Measurements from ENCODE around the gene ZFAND3.

DNA sequence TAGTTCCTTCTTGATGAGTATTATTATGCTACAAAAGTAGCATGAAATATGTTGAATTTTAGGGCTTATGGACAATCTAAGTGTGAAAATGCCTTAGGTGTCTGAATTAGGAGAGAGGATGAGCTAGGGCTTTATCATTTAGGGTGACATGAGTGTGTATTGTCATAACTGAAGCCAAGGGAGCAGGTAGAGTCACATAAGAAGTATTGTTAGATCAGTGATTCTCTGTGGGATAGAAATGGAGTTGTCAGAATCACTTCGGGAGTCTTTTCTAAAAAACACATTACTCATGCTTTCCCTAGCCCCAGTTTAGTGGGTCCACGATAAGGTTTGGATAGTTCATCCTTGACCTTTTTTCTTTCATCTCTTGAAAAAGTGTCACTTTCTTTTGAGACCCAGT is 16.4 kb downstream of the ZFAND3 start:
- TF ChIP-seq, protein P1, sequence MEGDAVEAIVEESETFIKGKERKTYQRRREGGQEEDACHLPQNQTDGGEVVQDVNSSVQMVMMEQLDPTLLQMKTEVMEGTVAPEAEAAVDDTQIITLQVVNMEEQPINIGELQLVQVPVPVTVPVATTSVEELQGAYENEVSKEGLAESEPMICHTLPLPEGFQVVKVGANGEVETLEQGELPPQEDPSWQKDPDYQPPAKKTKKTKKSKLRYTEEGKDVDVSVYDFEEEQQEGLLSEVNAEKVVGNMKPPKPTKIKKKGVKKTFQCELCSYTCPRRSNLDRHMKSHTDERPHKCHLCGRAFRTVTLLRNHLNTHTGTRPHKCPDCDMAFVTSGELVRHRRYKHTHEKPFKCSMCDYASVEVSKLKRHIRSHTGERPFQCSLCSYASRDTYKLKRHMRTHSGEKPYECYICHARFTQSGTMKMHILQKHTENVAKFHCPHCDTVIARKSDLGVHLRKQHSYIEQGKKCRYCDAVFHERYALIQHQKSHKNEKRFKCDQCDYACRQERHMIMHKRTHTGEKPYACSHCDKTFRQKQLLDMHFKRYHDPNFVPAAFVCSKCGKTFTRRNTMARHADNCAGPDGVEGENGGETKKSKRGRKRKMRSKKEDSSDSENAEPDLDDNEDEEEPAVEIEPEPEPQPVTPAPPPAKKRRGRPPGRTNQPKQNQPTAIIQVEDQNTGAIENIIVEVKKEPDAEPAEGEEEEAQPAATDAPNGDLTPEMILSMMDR (IDR thresholded peaks at IDR 0.05): no peak
- no peak for TF ChIP-seq POLR2AphosphoS5 (IDR thresholded peaks at IDR 0.05)
- no peak for TF ChIP-seq EP300 (IDR thresholded peaks at IDR 0.05)

Data from stomach (tissue), 4 donors.